ENCODE data around the gene SPINK14.

The SPINK14 gene

DNA sequence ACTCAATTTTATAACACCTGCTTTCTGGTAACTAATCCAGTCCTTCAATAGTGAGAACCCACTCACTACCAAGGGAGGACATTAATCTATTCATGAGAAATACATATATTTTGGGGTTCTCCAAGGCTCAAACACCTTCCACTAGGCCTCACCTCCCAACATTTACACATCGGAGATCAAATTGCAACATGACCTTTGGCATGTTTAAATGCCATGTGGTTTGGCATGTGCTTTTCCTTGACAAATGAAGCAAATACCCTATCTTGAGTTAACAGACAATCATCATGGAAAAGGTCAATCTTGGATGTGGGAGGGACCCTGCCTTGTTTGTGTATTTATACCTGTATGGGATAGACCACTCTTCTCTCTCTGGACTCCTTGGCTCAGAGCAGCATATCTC, 21.9 kb upstream of the SPINK14 start:
- Histone ChIP-seq H3K4me1 (ENCODE audit: control extremely low read depth in 1 of 4, control insufficient read depth in 4 of 4, insufficient read depth in 4 of 4, low read length in 3 of 4) (no peaks in the 10 kb centered on the region), H3K27ac (ENCODE audit: insufficient read depth in 1 of 2, low read depth in 1 of 2, low read length in 2 of 2, poor library complexity in 1 of 2, severe bottlenecking in 2 of 2) (no peak overlapping the region), H3K4me3 (ENCODE audit: control insufficient read depth in 1 of 7, extremely low read depth in 1 of 7, insufficient read depth in 4 of 7, low read depth in 2 of 7, low read length in 6 of 7) (no peak overlapping the region), H3K36me3 (ENCODE audit: control insufficient read depth in 4 of 4, insufficient read depth in 4 of 4, low read length in 3 of 4) (no peaks in the 10 kb centered on the region), H3K27me3 (replicated peaks in 2 of 5; ENCODE audit: control insufficient read depth in 4 of 5, insufficient read depth in 5 of 5, low read length in 4 of 5) (no peaks in the 10 kb centered on the region), H3K9me3 (ENCODE audit: control extremely low read depth in 1 of 5, control insufficient read depth in 4 of 5, insufficient read depth in 2 of 5, low read depth in 1 of 5, low read length in 4 of 5) (no peaks in the 10 kb centered on the region)
- DNase-seq, result no peak
- WGBS (ENCODE audit: insufficient coverage), result no CpG with 5 or more reads among the region's 1 CpG
- ChIA-PET CTCF (no interaction called here), POLR2A (no interaction called here)

DNA sequence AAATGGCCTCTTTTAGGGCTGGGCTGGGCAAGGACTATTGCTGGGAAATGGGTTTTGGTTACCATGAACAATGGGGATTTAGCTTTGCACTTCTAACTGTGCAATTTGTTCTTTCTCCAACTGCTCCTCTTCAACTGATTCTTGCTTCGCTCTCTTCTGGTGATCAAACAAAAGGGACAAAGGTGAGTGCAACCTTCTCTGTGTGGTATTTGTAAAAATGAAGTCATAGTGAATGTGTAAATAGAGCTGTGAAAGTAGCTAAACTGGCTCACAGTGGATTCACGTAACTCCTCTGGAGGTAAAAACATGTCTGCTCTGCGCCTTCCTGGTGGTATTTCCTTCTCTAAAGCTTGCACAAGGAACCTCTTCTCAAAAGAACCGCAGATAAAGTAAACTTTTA, 20.9 kb upstream of the SPINK14 start:
- DNase-seq, result no peak
- Histone ChIP-seq H3K4me1 (ENCODE audit: control extremely low read depth in 1 of 4, control insufficient read depth in 4 of 4, insufficient read depth in 4 of 4, low read length in 3 of 4) (no peaks in the 10 kb centered on the region), H3K9me3 (ENCODE audit: control extremely low read depth in 1 of 5, control insufficient read depth in 4 of 5, insufficient read depth in 2 of 5, low read depth in 1 of 5, low read length in 4 of 5) (no peaks in the 10 kb centered on the region), H3K27me3 (replicated peaks in 2 of 5; ENCODE audit: control insufficient read depth in 4 of 5, insufficient read depth in 5 of 5, low read length in 4 of 5) (no peaks in the 10 kb centered on the region), H3K4me3 (ENCODE audit: control insufficient read depth in 1 of 7, extremely low read depth in 1 of 7, insufficient read depth in 4 of 7, low read depth in 2 of 7, low read length in 6 of 7) (no peak overlapping the region), H3K27ac (ENCODE audit: insufficient read depth in 1 of 2, low read depth in 1 of 2, low read length in 2 of 2, poor library complexity in 1 of 2, severe bottlenecking in 2 of 2) (no peak overlapping the region), H3K36me3 (ENCODE audit: control insufficient read depth in 4 of 4, insufficient read depth in 4 of 4, low read length in 3 of 4) (no peaks in the 10 kb centered on the region)
- ChIA-PET CTCF (no interaction called here), POLR2A (no interaction called here)
- WGBS (ENCODE audit: insufficient coverage), result 92% methylated on average over 2 of the region's 4 CpGs

DNA sequence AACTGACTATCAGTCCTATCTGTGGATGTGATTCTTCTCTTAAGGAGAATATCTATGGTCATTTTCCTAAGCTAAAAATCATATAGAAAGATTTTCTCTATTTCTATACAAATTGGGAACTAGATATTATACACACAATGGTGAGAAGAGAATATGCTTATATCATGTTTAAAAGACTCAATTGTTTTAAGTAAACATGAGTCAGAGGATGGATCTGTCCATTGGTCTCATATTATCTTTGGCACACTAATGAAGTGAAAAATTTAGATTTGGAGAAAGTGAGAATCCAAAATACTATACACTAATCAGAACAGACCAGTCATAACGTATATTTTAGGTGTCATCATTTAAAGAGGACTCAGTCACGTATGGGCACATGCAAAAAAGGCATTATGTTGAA, 16.5 kb upstream of the SPINK14 start:
- WGBS (ENCODE audit: insufficient coverage), result 100% methylated on average over 1 of the region's 2 CpGs
- Histone ChIP-seq H3K9me3 (ENCODE audit: control extremely low read depth in 1 of 5, control insufficient read depth in 4 of 5, insufficient read depth in 2 of 5, low read depth in 1 of 5, low read length in 4 of 5) (peaks cover 0 to 2% (median 0%) of the 10 kb centered on the region in 5 experiments), H3K27ac (ENCODE audit: insufficient read depth in 1 of 2, low read depth in 1 of 2, low read length in 2 of 2, poor library complexity in 1 of 2, severe bottlenecking in 2 of 2) (no peak overlapping the region), H3K4me1 (ENCODE audit: control extremely low read depth in 1 of 4, control insufficient read depth in 4 of 4, insufficient read depth in 4 of 4, low read length in 3 of 4) (no peaks in the 10 kb centered on the region), H3K27me3 (replicated peaks in 2 of 5; ENCODE audit: control insufficient read depth in 4 of 5, insufficient read depth in 5 of 5, low read length in 4 of 5) (no peaks in the 10 kb centered on the region), H3K4me3 (ENCODE audit: control insufficient read depth in 1 of 7, extremely low read depth in 1 of 7, insufficient read depth in 4 of 7, low read depth in 2 of 7, low read length in 6 of 7) (no peak overlapping the region), H3K36me3 (ENCODE audit: control insufficient read depth in 4 of 4, insufficient read depth in 4 of 4, low read length in 3 of 4) (no peaks in the 10 kb centered on the region)
- DNase-seq, result no peak
- POLR2A ChIA-PET, result no interaction called here
- CTCF ChIA-PET, result no interaction called here

DNA sequence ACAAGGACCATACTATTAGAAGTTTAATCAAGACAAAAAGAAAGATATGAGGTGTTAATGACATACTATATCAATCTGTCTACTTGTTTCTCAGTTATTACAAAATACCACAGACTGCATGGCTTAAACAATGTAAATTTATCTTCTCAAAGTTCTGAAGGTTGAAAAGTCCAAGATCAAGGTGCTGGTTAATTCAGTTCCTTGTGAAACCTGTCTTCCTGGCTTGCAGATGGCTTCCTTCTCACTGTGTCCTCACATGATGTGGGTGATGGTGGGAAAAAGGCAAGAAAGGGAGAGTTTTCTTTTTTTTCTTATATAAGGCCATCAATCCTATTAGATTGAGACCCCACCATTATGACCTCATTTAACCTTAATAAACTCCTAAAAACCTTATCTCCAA, 15.6 kb upstream of the SPINK14 start:
- no peak for DNase-seq

DNA sequence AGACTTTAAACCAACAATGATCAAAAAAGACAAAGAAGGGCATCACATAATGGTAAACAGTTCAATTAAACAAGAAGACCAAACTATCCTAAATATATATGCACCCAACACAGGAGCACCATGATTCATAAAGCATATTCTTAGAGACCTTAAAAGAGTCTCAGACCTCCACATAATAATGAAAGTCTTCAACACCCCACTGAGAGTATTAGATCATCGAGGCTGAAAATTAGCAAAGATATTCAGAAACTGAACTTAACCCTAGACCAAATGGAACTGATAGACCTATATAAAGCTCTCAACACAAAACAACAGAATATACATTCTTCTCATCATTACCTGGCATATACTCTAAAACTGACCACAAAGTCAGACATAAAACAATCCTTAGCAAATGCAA, 11.7 kb upstream of the SPINK14 start:
- ChIA-PET POLR2A (no interaction called here), CTCF (no interaction called here)
- H3K4me1 ChIP-seq (ENCODE audit: control extremely low read depth in 1 of 4, control insufficient read depth in 4 of 4, insufficient read depth in 4 of 4, low read length in 3 of 4), result no peaks in the 10 kb centered on the region
- peaks cover 0 to 2% (median 0%) of the 10 kb centered on the region in 5 experiments for H3K9me3 ChIP-seq (ENCODE audit: control extremely low read depth in 1 of 5, control insufficient read depth in 4 of 5, insufficient read depth in 2 of 5, low read depth in 1 of 5, low read length in 4 of 5)
- DNase-seq, result no peak
- no peak overlapping the region for H3K27ac ChIP-seq (ENCODE audit: insufficient read depth in 1 of 2, low read depth in 1 of 2, low read length in 2 of 2, poor library complexity in 1 of 2, severe bottlenecking in 2 of 2)
- H3K4me3 ChIP-seq (ENCODE audit: control insufficient read depth in 1 of 7, extremely low read depth in 1 of 7, insufficient read depth in 4 of 7, low read depth in 2 of 7, low read length in 6 of 7), result no peak overlapping the region
- no peaks in the 10 kb centered on the region for H3K36me3 ChIP-seq (ENCODE audit: control insufficient read depth in 4 of 4, insufficient read depth in 4 of 4, low read length in 3 of 4)
- H3K27me3 ChIP-seq (replicated peaks in 2 of 5; ENCODE audit: control insufficient read depth in 4 of 5, insufficient read depth in 5 of 5, low read length in 4 of 5), result no peaks in the 10 kb centered on the region
- WGBS (ENCODE audit: insufficient coverage), result no CpG with 5 or more reads among the region's 1 CpG

More for the DNA sequence above, 15.6 kb upstream of the SPINK14 start:
- ChIA-PET POLR2A (no interaction called here), CTCF (no interaction called here)
- Histone ChIP-seq H3K36me3 (ENCODE audit: control insufficient read depth in 4 of 4, insufficient read depth in 4 of 4, low read length in 3 of 4) (no peaks in the 10 kb centered on the region), H3K4me1 (ENCODE audit: control extremely low read depth in 1 of 4, control insufficient read depth in 4 of 4, insufficient read depth in 4 of 4, low read length in 3 of 4) (no peaks in the 10 kb centered on the region), H3K4me3 (ENCODE audit: control insufficient read depth in 1 of 7, extremely low read depth in 1 of 7, insufficient read depth in 4 of 7, low read depth in 2 of 7, low read length in 6 of 7) (no peak overlapping the region), H3K9me3 (ENCODE audit: control extremely low read depth in 1 of 5, control insufficient read depth in 4 of 5, insufficient read depth in 2 of 5, low read depth in 1 of 5, low read length in 4 of 5) (peaks cover 0 to 2% (median 0%) of the 10 kb centered on the region in 5 experiments), H3K27ac (ENCODE audit: insufficient read depth in 1 of 2, low read depth in 1 of 2, low read length in 2 of 2, poor library complexity in 1 of 2, severe bottlenecking in 2 of 2) (no peak overlapping the region), H3K27me3 (replicated peaks in 2 of 5; ENCODE audit: control insufficient read depth in 4 of 5, insufficient read depth in 5 of 5, low read length in 4 of 5) (no peaks in the 10 kb centered on the region)

DNA sequence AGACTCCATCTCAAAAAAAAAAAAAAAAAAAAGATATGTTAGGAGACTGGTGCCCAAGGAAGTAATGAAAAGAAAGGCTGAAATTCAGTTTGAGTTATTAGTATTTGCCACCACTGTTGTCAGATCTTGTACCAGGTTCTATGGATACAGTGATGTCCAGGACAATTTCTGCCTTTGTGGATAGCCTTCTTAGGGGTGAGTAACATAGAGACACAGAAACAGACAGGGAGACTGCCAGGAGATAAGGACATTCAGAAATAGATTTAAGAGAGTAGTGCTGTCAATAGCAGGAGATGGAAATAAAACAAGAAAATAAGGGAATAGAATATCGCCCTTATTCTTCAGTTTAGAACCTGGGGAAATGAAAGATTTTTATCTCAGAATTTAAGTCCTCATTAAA, 6.3 kb upstream of the SPINK14 start:
- Histone ChIP-seq H3K4me1 (ENCODE audit: control extremely low read depth in 1 of 4, control insufficient read depth in 4 of 4, insufficient read depth in 4 of 4, low read length in 3 of 4) (no peaks in the 10 kb centered on the region), H3K27me3 (replicated peaks in 2 of 5; ENCODE audit: control insufficient read depth in 4 of 5, insufficient read depth in 5 of 5, low read length in 4 of 5) (no peaks in the 10 kb centered on the region), H3K36me3 (ENCODE audit: control insufficient read depth in 4 of 4, insufficient read depth in 4 of 4, low read length in 3 of 4) (no peaks in the 10 kb centered on the region), H3K9me3 (ENCODE audit: control extremely low read depth in 1 of 5, control insufficient read depth in 4 of 5, insufficient read depth in 2 of 5, low read depth in 1 of 5, low read length in 4 of 5) (peaks cover 0 to 2% (median 0%) of the 10 kb centered on the region in 5 experiments), H3K4me3 (ENCODE audit: control insufficient read depth in 1 of 7, extremely low read depth in 1 of 7, insufficient read depth in 4 of 7, low read depth in 2 of 7, low read length in 6 of 7) (no peak overlapping the region), H3K27ac (ENCODE audit: insufficient read depth in 1 of 2, low read depth in 1 of 2, low read length in 2 of 2, poor library complexity in 1 of 2, severe bottlenecking in 2 of 2) (no peak overlapping the region)
- ChIA-PET CTCF (interaction anchor here (0.6 to 1.8 kb wide), 2 partner anchors 9 to 205 kb away, joined by 3 to 4 read pairs; no protein-coding TSS in a partner anchor), POLR2A (no interaction called here)
- DNase-seq, result no peak
- no CpG with 5 or more reads among the region's 1 CpG for WGBS (ENCODE audit: insufficient coverage)

DNA sequence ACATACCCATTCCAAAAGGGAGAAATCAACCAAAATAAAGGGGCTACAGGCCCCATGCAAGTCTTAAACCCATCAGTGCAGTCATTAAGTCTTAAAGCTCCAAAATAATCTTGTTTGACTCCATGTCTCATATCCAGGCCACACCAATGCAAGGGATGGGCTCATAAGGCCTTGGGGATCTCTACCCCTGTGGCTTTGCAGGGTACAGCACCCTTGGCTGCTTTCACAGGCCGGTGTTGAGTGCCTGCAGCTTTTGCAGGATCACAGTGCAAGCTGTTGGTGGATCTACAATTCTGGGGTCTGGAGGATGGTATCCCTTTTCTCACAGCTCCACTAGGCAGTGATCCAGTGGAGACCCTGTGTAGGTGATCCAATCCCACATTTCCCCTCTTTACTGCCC, 5.0 kb upstream of the SPINK14 start:
- no peak for DNase-seq
- no peak overlapping the region for H3K4me3 ChIP-seq (ENCODE audit: control insufficient read depth in 1 of 7, extremely low read depth in 1 of 7, insufficient read depth in 4 of 7, low read depth in 2 of 7, low read length in 6 of 7)
- no peaks in the 10 kb centered on the region for H3K27me3 ChIP-seq (replicated peaks in 2 of 5; ENCODE audit: control insufficient read depth in 4 of 5, insufficient read depth in 5 of 5, low read length in 4 of 5)
- H3K4me1 ChIP-seq (ENCODE audit: control extremely low read depth in 1 of 4, control insufficient read depth in 4 of 4, insufficient read depth in 4 of 4, low read length in 3 of 4), result no peaks in the 10 kb centered on the region
- H3K9me3 ChIP-seq (ENCODE audit: control extremely low read depth in 1 of 5, control insufficient read depth in 4 of 5, insufficient read depth in 2 of 5, low read depth in 1 of 5, low read length in 4 of 5), result peaks cover 0 to 2% (median 0%) of the 10 kb centered on the region in 5 experiments
- ChIA-PET POLR2A (interaction anchor here (0.6 kb wide), 1 partner anchor 233 kb away, joined by 3 read pairs; no protein-coding TSS in a partner anchor), CTCF (interaction anchor here (0.7 kb wide), 1 partner anchor 567 kb away, joined by 3 read pairs; no protein-coding TSS in a partner anchor)
- H3K27ac ChIP-seq (ENCODE audit: insufficient read depth in 1 of 2, low read depth in 1 of 2, low read length in 2 of 2, poor library complexity in 1 of 2, severe bottlenecking in 2 of 2), result no peak overlapping the region
- WGBS (ENCODE audit: insufficient coverage), result 100% methylated on average over 1 of the region's 1 CpG
- H3K36me3 ChIP-seq (ENCODE audit: control insufficient read depth in 4 of 4, insufficient read depth in 4 of 4, low read length in 3 of 4), result no peaks in the 10 kb centered on the region

All from common myeloid progenitor, CD34-positive (primary cell).